Medulla oblongata (tissue), 1 donor: ENCODE data around the gene CLIP3.

Experiments used
- DNase-seq: peaks from one replicate; pipeline ENCODE4 v3.0.0-alpha.2; 2015; ENCODE audit errors: extremely low spot score

The CLIP3 gene

GRCh38 chr19:36009633-36010379 lies 22.9 kb downstream of the CLIP3 start:
- no peak for DNase-seq

GRCh38 chr19:36009220-36009619 lies 23.5 kb downstream of the CLIP3 start:
- DNase-seq = peak; percentile 32

- DNase-seq = no peak
Observed at GRCh38 chr19:36008336-36008978, 24.2 kb downstream of the CLIP3 start, which contains the start of gene SYNE4. TSS of gene SYNE4 (minus strand) at chr19:36008813. CDS start at chr19:36008681, 132 bp downstream.

GRCh38 chr19:36006955-36007354 lies 25.7 kb downstream of the CLIP3 start:
- DNase-seq = no peak

- DNase-seq = no peak
Observed at GRCh38 chr19:36003284-36003683, 29.4 kb downstream of the CLIP3 start.

GRCh38 chr19:36001605-36002004 lies 31.1 kb downstream of the CLIP3 start:
- no peak for DNase-seq

GRCh38 chr19:35996777-35997176 lies 35.9 kb downstream of the CLIP3 start:
- no peak for DNase-seq

GRCh38 chr19:35995048-35995993 lies 37.4 kb downstream of the CLIP3 start, which contains the start of gene SDHAF1:
TSS of gene SDHAF1 (plus strand) at chr19:35995188. CDS start at chr19:35995275, 87 bp downstream.
- DNase-seq = peak; percentile 98

- peak; percentile 43 for DNase-seq
Observed at GRCh38 chr19:35993923-35994598, 38.6 kb downstream of the CLIP3 start.

- no peak for DNase-seq
Observed at GRCh38 chr19:35992907-35993765, 39.5 kb downstream of the CLIP3 start.

- DNase-seq = no peak
Observed at GRCh38 chr19:35991731-35992450, 40.8 kb downstream of the CLIP3 start.

- DNase-seq = no peak
Observed at GRCh38 chr19:35990771-35991730, 41.6 kb downstream of the CLIP3 start.

- DNase-seq = no peak
Observed at GRCh38 chr19:35990156-35990555, 42.5 kb downstream of the CLIP3 start.

GRCh38 chr19:35988824-35989223 lies 43.8 kb downstream of the CLIP3 start:
- DNase-seq = no peak

GRCh38 chr19:35987571-35987896 lies 45.1 kb downstream of the CLIP3 start:
- no peak for DNase-seq

GRCh38 chr19:35986664-35987570 lies 45.8 kb downstream of the CLIP3 start:
- peak; percentile 43 for DNase-seq

- no peak for DNase-seq
Observed at GRCh38 chr19:35986111-35986510, 46.6 kb downstream of the CLIP3 start.

- DNase-seq = no peak
Observed at GRCh38 chr19:35983177-35983576, 49.5 kb downstream of the CLIP3 start.
